GM21390 (cell line): ENCODE measurements around the gene MYO3B.

ENCODE experiments used
- ATAC-seq: cut with Tn5 transposase; IDR thresholded peaks from one replicate; pipeline ENCODE4 v1.9.1; 2021; ENCODE audit not compliant: unreplicated experiment

Gene MYO3B

DNA sequence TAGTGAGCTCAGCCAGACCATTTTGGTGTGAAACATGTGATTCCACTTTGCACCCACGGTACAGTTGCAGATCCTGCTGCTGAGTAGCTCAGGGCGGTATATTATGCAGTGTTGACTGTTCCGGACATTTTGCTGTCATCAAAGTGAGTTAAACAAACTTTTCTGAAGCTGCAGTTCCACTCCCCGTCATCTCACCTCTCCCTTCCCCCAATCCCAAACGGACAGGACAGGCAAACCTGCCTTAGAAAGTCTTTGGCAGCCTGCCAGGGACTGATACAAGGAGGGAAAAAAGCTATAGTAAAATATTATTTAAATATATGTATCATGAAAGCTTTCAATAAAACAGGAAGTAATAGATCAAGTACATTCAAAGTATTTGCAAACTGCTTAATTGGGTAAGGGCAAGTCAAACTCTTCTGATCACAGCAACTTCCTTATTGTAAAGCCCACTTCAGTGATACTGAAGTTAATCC, 501.7 kb downstream of the MYO3B start:
- ATAC-seq = no peak

DNA sequence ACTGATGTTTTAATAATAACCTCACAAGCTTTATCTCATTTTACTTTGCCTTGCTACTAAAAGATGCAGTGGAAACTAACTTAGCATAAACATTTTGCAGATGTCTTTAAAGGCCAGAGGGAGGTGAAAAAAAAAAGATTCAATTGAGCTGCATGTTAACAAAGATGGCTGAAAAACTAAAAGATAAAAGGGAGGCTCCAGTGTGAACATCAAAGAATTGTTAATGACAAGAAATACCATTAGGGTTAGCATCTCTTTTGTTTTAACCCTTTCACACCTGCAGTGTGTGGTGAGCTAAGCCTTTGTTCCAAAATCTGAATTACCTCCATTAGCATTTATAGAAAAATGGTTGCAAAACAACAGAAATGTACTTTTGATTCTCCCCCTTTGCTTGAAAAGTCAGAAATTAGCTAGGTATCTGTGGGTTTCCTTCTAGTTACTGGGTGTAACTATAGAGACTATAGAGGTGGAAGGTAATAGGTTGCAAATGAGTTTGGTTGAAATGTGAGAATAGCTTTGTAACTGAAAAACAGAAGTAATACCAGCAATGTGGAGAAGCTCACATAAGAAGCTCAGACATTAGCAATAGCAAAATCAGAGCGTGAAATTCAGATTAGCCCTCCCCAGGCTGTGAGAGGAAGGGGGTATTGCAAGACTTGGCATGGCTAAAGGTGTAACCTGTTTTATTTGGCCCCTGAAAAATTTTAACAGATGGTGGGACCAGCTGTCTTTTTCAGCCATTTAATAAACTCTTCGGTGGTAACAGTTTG, 502.4 kb downstream of the MYO3B start:
- ATAC-seq = peak; percentile 97

DNA sequence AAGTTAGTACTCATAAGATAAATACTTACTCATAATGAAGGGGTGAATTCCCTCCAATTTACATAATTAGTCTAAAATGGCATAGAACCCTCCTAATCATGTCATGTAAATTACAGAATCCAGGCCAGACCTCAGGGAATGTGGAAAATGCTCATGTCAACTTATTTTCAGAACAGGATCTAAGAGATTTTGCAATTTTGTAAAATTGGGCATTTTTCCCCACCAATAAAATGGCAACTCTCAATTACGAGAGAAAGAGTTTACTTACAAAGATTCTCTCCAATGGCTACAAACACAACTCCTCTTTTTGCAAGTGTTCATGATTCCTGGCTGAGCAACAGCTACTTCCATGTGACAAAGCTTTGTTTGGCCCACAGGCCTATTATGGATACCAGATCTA, 503.4 kb downstream of the MYO3B start:
- ATAC-seq = no peak

DNA sequence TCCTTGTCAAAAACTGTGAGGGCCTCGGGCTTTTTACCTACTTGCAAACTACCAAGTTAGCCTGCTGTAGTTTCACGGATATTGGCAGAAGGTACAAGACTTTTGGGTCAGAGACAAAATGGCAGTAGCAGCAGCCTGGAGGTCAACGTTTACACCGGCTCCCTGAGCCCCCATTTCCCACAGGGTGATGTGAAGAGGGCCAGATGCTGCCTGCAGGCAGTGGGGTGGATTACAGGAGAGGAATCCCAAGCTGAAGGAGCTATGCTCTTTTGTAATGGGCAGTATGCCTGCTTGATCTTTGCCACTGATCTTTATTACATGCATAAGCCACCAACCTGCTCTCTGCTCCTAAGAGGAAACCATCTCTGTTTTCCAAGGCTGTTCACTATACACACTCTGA, 507.6 kb downstream of the MYO3B start:
- no peak for ATAC-seq

DNA sequence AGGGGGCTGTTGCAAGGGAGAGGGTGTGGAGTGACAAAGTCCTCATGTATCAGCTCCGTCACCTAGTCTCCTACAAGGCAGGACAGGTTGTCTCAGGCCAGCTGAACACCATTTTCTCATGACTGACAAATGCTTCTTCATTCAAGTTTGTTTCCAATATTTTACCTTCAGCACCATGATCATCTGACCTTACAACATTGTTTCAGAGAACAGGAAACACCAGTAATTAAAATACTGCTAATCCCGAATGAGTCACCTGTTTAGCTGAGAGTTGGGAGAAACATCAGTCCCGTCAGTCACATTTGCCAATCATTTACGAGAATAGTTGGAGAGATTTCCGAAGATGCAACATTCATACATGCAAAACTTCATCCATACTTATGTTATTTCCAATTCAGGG, 511.5 kb downstream of the MYO3B start:
- no peak for ATAC-seq

DNA sequence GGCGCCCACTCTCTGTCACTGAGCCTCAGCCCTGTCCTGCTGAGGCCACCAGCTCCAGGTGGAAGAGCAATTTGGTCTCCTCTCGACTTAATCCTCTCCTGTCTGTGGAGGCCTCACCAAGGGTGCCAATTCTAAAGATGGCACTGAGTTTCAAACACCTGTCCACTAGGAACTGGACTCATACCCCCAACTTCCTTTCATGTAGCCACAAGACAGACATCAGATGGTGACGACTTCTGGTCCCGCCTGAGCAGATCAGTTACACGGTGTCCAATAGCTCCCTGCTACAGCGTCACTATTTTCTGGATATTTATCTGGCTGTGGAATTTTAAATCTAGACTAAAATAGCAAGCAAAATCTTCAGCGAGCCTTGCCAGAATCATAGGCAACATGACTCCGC, 512.7 kb downstream of the MYO3B start:
- ATAC-seq = no peak

DNA sequence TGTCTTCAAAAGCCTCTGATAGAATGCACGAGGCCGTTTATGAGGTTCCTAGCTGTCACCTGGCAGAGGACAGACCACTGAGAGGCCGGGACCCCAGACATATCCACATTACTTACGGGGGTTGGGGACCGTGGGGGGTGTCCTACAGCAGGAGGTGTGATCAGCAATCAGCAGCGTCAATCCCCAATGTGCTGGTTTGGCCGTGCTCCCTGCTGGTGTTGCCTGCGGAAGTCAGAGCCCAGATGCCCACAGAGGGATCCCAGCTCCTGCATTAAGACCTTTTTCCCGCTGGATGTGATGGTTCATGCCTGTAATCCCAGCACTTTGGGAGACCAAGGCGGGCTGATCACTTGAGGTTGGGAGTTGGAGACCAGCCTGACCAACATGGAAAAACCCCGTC, 516.4 kb downstream of the MYO3B start:
- ATAC-seq = no peak

DNA sequence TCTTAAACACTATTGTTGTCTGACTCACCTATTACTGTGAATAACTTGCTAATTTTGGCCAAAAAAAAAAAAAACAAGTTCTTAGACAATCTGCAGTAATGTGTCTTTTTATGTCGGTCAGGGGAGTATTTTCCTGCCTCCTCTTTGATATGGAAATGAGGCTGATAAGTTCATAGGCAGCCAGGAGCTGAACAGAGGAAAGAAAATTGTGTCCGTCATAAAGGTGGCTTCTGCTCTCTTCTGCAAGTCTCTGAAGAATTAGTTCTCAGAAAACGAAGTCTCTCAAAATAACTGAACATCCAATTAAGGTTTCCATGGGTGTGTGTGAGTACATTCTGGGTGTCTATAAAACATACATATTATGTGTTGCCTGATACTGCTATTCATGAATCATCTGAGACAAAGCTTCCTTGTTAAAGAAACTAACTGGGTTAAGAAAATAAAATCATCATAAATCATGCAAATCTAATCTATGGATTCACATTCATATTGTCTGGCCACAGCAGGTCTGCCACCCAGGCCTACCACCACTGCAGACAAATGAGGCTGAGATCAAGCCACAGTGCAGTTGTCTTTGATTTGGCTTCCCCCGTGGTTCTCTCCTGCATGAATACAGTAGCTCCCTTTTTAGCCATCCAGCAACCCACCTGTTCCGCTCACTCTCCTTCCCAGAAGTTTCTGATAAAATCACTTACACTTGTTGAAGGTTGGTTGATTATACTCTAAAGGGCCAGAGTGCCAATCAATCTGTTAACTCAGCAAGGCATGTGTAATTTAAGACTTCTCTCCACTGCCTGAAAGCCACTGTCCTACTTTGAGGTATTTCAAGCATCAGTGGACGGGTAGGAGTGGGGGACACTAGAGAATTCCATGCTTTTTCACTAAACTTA, 517.8 kb downstream of the MYO3B start:
- ATAC-seq = no peak

DNA sequence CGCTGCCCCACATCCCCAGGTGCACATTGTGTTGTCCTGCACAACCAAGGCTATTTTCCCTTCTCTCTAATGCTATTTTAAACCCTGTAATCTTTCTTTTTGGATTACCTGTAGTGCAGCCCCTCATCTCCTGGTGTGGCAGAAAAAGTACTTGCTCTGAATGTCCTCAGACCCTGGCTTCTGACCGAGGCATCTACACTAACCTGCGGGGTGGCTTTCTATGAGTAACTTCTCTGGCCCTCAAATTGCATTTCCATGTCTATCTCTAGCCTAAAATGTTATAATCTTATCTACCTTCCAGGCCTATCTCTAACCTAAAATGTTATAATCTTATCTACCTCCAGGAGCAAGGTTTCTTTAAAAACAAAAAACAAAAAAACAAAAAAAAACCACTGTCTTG, 519.0 kb downstream of the MYO3B start:
- no peak for ATAC-seq

DNA sequence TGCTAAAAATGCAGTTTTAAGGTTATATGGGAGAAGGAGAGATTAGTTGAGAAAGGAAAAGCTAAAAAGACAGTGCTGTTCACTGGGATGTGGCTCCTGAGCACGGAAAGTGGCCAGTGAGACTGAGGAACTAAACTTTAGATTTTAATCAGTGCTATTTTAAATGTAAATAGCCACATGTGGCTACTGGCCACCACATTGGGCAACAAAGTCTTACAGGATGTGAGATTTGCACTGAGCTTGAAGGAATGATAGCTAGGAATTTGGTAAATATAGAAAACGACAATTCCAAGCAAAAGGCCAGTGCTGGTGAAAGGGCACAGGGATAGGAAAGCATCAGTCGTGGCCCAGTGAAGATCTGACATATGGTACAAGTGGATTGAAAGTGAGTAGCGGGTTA, 523.1 kb downstream of the MYO3B start:
- ATAC-seq = no peak

DNA sequence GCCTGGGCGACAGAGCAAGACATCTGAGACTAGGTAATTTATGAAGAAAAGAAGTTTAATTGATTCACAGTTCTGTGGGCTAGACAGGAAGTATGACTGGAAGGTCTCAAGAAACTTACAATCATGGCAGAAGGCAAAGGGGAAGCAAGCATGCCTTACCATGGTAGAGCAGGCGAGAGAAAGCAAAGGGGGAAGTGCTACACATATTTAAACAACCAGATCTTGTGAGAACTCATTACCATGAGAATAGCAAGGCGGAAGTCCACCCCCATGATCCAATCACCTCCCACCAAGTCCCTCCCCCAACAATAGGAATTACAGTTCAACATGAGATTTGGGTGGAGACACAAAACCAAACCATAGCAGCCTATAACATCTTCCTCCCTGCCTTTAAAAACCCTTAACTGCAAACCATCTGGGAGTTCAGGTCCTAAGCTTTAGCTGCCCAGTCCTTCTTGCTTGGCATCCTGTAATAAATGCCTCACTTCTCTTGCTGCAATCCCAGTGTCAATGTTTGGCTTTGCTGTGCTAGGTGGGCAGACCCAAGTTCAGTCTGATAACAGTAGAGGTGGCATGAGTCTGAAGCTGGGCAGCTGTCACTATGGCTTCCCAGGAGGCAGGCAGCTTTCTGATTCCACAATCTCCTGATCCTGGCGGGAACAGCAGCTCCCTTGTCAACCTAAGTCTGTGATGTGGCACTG, 526.0 kb downstream of the MYO3B start:
- ATAC-seq = no peak
